Measurements from ENCODE around the gene MID2.

The MID2 gene

DNA sequence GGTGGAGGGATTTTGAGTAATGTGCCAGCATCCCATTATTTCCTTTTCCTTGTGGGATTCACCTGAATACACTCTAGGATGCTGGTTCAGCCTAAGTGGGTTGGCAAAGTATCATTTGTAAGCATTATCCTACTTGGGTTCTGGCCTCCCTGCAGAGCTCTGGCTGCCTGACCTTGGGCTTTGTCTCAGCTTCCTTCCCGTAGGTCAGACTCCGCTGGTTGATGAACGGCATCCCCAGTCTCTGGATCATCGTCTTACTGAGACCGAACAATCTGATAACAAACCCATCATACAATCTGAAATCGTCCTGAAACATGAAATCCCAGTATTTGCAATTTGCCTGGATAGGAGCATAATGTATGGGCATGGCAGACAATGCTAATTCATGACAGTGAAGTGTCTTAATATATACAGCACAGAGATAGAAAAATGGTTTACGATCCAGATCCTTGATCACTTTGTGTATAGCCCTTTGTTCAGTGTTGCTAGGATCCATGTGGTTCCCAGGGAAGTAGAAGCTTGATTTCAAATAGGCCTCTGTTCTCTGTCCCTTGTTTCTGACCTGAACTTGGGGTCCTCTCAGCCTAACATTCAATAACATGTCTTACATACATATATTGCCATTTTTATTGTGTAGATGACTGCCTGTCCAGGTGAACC is 5.5 kb downstream of the MID2 start:
- WGBS, 2 donors (ENCODE audit: extremely low coverage in 2 of 2, insufficient read length in 2 of 2, insufficient replicate concordance in 1 of 2): no CpG with 5 or more reads among the region's 7 CpGs

DNA sequence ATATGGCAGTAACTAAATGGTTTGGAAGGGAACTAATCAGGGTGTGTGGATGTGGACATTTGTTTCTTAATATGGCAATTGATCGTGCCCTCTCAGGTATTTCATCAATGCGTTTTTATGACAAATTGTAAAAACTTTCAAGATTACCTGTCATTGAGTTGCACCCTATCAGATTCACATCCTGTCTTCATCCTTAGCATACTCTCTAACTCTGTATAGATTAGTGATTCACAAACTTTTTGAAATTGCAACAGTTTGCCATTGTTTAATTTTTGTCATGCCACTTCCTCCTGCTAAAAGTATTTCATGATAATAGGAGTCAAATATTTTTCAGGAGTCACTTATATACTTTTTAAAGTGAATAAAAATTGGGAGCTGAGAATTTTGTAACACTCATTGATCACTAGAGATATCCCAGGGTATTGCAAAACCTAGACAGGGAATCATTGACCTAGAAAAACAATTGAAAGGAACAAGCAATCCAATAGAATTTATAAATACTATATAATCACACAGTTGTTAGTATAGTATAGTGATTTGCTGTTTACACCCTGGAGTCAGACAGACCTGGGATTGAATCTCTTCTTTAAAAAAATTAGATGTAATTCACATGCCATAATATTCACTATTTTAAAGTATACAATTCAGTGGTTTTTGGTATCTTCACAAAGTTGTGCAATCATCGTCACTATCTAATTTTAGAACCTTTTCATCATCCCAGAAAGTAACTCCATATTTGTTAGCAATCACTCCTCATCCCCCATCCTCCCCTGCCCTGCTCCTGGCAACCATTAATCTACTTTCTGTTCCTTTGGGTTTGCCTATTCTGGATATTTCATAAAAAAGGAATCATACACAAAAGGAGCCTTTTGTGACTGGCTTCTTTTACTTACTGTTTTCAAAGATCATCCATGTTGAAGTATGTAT is 8.9 kb downstream of the MID2 start:
- H2BK120ac ChIP-seq (ENCODE audit: low read depth, low read length): no peak overlapping the region
- no peak for DNase-seq (ENCODE audit: low spot score)
- H3K27ac ChIP-seq (replicated peaks; ENCODE audit: low read length): no peak overlapping the region
- no peak overlapping the region for H4K8ac ChIP-seq (ENCODE audit: low read depth, low read length)
- no peak overlapping the region for H3K4ac ChIP-seq (ENCODE audit: low read length)
- H3K4me1 ChIP-seq (ENCODE audit: control insufficient read depth in 2 of 2, insufficient read depth in 1 of 2, low read depth in 1 of 2, low read length in 2 of 2): no peaks in the 10 kb centered on the region
- no peak overlapping the region for H2BK5ac ChIP-seq (ENCODE audit: low read length)
- no peak overlapping the region for H2AK5ac ChIP-seq (ENCODE audit: low read depth, low read length)
- no peaks in the 10 kb centered on the region for H3K36me3 ChIP-seq (replicated peaks in 1 of 2; ENCODE audit: control insufficient read depth in 2 of 2, insufficient read depth in 2 of 2, low read length in 2 of 2)
- peaks cover 0 to 8% (median 0%) of the 10 kb centered on the region in 3 experiments for H3K27me3 ChIP-seq (ENCODE audit: control insufficient read depth in 3 of 3, insufficient read depth in 3 of 3, low read depth in 1 of 3, low read length in 3 of 3)
- H3K9me3 ChIP-seq (replicated peaks in 1 of 2; ENCODE audit: control insufficient read depth in 2 of 2, insufficient read depth in 1 of 2, low read depth in 1 of 2, low read length in 2 of 2): no peaks in the 10 kb centered on the region
- no peak overlapping the region for H3K23ac ChIP-seq (ENCODE audit: low read depth, low read length, poor library complexity)
- H3K14ac ChIP-seq (ENCODE audit: low read length): no peak overlapping the region
- H4K91ac ChIP-seq (ENCODE audit: low read depth, low read length, poor library complexity): no peak overlapping the region
- H3K79me1 ChIP-seq (ENCODE audit: low read depth, low read length): no peaks in the 10 kb centered on the region
- H3K4me2 ChIP-seq (ENCODE audit: insufficient read depth, low read length, poor library complexity, severe bottlenecking): no peak overlapping the region
- H3K18ac ChIP-seq (ENCODE audit: low read length): no peak overlapping the region
- no peak overlapping the region for H2BK12ac ChIP-seq (ENCODE audit: low read length)
- no peak overlapping the region for H3K9ac ChIP-seq (ENCODE audit: low read depth, low read length, poor library complexity)
- H2BK15ac ChIP-seq (ENCODE audit: low read length): no peak overlapping the region
- H3K4me3 ChIP-seq (ENCODE audit: low read length in 2 of 2): no peak overlapping the region
- no CpG with 5 or more reads among the region's 3 CpGs for WGBS, 2 donors (ENCODE audit: extremely low coverage in 2 of 2, insufficient read length in 2 of 2, insufficient replicate concordance in 1 of 2)
- no peak overlapping the region for H2AFZ ChIP-seq (ENCODE audit: low read length)

More for the DNA sequence above, 5.5 kb downstream of the MID2 start:
- Histone ChIP-seq H3K9ac (ENCODE audit: low read depth, low read length, poor library complexity) (no peak overlapping the region), H3K27ac (replicated peaks; ENCODE audit: low read length) (no peak overlapping the region), H3K4ac (ENCODE audit: low read length) (no peak overlapping the region), H2AFZ (ENCODE audit: low read length) (no peak overlapping the region), H3K4me2 (ENCODE audit: insufficient read depth, low read length, poor library complexity, severe bottlenecking) (no peak overlapping the region), H2BK5ac (ENCODE audit: low read length) (no peak overlapping the region), H4K8ac (ENCODE audit: low read depth, low read length) (no peak overlapping the region), H2BK15ac (ENCODE audit: low read length) (no peak overlapping the region), H3K14ac (ENCODE audit: low read length) (no peak overlapping the region), H2BK12ac (ENCODE audit: low read length) (no peak overlapping the region), H3K4me3 (ENCODE audit: low read length in 2 of 2) (no peak overlapping the region), H4K91ac (ENCODE audit: low read depth, low read length, poor library complexity) (no peak overlapping the region), H3K18ac (ENCODE audit: low read length) (no peak overlapping the region), H3K27me3 (ENCODE audit: control insufficient read depth in 3 of 3, insufficient read depth in 3 of 3, low read depth in 1 of 3, low read length in 3 of 3) (peaks cover 0 to 27% (median 0%) of the 10 kb centered on the region in 3 experiments), H2AK5ac (ENCODE audit: low read depth, low read length) (no peak overlapping the region), H3K23ac (ENCODE audit: low read depth, low read length, poor library complexity) (no peak overlapping the region), H3K36me3 (replicated peaks in 1 of 2; ENCODE audit: control insufficient read depth in 2 of 2, insufficient read depth in 2 of 2, low read length in 2 of 2) (no peaks in the 10 kb centered on the region), H3K79me1 (ENCODE audit: low read depth, low read length) (no peaks in the 10 kb centered on the region), H3K4me1 (ENCODE audit: control insufficient read depth in 2 of 2, insufficient read depth in 1 of 2, low read depth in 1 of 2, low read length in 2 of 2) (no peaks in the 10 kb centered on the region), H3K9me3 (replicated peaks in 1 of 2; ENCODE audit: control insufficient read depth in 2 of 2, insufficient read depth in 1 of 2, low read depth in 1 of 2, low read length in 2 of 2) (no peaks in the 10 kb centered on the region), H2BK120ac (ENCODE audit: low read depth, low read length) (no peak overlapping the region)
- no peak for DNase-seq (ENCODE audit: low spot score)

DNA sequence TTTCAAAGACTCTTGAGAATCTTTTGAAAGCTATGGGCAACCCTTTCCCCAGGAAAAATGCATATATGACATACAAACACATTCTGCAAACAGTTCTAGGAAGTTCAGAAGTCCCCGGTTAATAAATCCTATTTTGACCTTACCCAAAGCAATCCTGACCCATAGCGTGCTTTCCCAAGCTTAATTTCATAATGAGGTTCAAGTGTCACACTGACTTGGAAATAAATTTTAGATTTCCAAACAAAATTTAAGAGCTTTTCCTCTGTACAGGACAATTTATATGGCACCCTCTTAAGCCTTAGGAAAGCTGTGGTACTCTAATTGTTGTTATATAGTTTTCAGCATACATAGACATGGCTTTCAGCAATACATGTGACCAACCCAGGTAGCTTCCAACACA is 11.3 kb downstream of the MID2 start:
- no peaks in the 10 kb centered on the region for H3K4me1 ChIP-seq (ENCODE audit: control insufficient read depth in 2 of 2, insufficient read depth in 1 of 2, low read depth in 1 of 2, low read length in 2 of 2)

DNA sequence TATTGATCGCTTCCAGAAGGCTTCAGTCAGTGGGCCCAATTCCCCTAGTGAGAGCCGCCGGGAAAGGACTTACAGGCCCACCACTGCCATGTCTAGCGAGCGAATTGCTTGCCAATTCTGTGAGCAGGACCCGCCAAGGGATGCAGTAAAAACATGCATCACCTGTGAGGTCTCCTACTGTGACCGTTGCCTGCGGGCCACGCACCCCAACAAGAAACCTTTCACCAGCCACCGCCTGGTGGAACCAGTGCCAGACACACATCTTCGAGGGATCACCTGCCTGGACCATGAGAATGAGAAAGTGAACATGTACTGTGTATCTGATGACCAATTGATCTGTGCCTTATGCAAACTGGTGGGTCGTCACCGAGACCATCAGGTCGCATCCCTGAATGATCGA is 15.3 kb downstream of the MID2 start:
- no peak overlapping the region for H3K18ac ChIP-seq (ENCODE audit: low read length)
- DNase-seq (ENCODE audit: low spot score): no peak
- no peak overlapping the region for H2BK5ac ChIP-seq (ENCODE audit: low read length)
- no peak overlapping the region for H4K91ac ChIP-seq (ENCODE audit: low read depth, low read length, poor library complexity)
- no peaks in the 10 kb centered on the region for H3K79me1 ChIP-seq (ENCODE audit: low read depth, low read length)
- H3K36me3 ChIP-seq (replicated peaks in 1 of 2; ENCODE audit: control insufficient read depth in 2 of 2, insufficient read depth in 2 of 2, low read length in 2 of 2): no peaks in the 10 kb centered on the region
- no peak overlapping the region for H2BK15ac ChIP-seq (ENCODE audit: low read length)
- no peak overlapping the region for H3K27ac ChIP-seq (replicated peaks; ENCODE audit: low read length)
- no peaks in the 10 kb centered on the region for H3K4me1 ChIP-seq (ENCODE audit: control insufficient read depth in 2 of 2, insufficient read depth in 1 of 2, low read depth in 1 of 2, low read length in 2 of 2)
- H3K4ac ChIP-seq (ENCODE audit: low read length): no peak overlapping the region
- no peak overlapping the region for H3K23ac ChIP-seq (ENCODE audit: low read depth, low read length, poor library complexity)
- no peak overlapping the region for H3K4me2 ChIP-seq (ENCODE audit: insufficient read depth, low read length, poor library complexity, severe bottlenecking)
- H2AFZ ChIP-seq (ENCODE audit: low read length): no peak overlapping the region
- no peak overlapping the region for H3K14ac ChIP-seq (ENCODE audit: low read length)
- WGBS, 2 donors (ENCODE audit: extremely low coverage in 2 of 2, insufficient read length in 2 of 2, insufficient replicate concordance in 1 of 2): no CpG with 5 or more reads among the region's 15 CpGs
- no peak overlapping the region for H3K4me3 ChIP-seq (ENCODE audit: low read length in 2 of 2)
- H2BK12ac ChIP-seq (ENCODE audit: low read length): no peak overlapping the region
- no peak overlapping the region for H3K9ac ChIP-seq (ENCODE audit: low read depth, low read length, poor library complexity)
- H3K27me3 ChIP-seq (ENCODE audit: control insufficient read depth in 3 of 3, insufficient read depth in 3 of 3, low read depth in 1 of 3, low read length in 3 of 3): peaks cover 0 to 19% (median 0%) of the 10 kb centered on the region in 3 experiments
- H2AK5ac ChIP-seq (ENCODE audit: low read depth, low read length): no peak overlapping the region
- no peak overlapping the region for H2BK120ac ChIP-seq (ENCODE audit: low read depth, low read length)
- H4K8ac ChIP-seq (ENCODE audit: low read depth, low read length): no peak overlapping the region
- H3K9me3 ChIP-seq (replicated peaks in 1 of 2; ENCODE audit: control insufficient read depth in 2 of 2, insufficient read depth in 1 of 2, low read depth in 1 of 2, low read length in 2 of 2): no peaks in the 10 kb centered on the region

More for the DNA sequence above, 11.3 kb downstream of the MID2 start:
- no peak overlapping the region for H2BK15ac ChIP-seq (ENCODE audit: low read length)
- H3K14ac ChIP-seq (ENCODE audit: low read length): no peak overlapping the region
- H3K4me2 ChIP-seq (ENCODE audit: insufficient read depth, low read length, poor library complexity, severe bottlenecking): no peak overlapping the region
- no peak overlapping the region for H2BK12ac ChIP-seq (ENCODE audit: low read length)
- no peak overlapping the region for H3K27ac ChIP-seq (replicated peaks; ENCODE audit: low read length)
- H3K23ac ChIP-seq (ENCODE audit: low read depth, low read length, poor library complexity): no peak overlapping the region
- H3K9ac ChIP-seq (ENCODE audit: low read depth, low read length, poor library complexity): no peak overlapping the region
- H2AK5ac ChIP-seq (ENCODE audit: low read depth, low read length): no peak overlapping the region
- no peaks in the 10 kb centered on the region for H3K79me1 ChIP-seq (ENCODE audit: low read depth, low read length)
- no peak for DNase-seq (ENCODE audit: low spot score)
- H3K9me3 ChIP-seq (replicated peaks in 1 of 2; ENCODE audit: control insufficient read depth in 2 of 2, insufficient read depth in 1 of 2, low read depth in 1 of 2, low read length in 2 of 2): no peaks in the 10 kb centered on the region
- no peak overlapping the region for H3K4ac ChIP-seq (ENCODE audit: low read length)
- no CpG with 5 or more reads among the region's 2 CpGs for WGBS, 2 donors (ENCODE audit: extremely low coverage in 2 of 2, insufficient read length in 2 of 2, insufficient replicate concordance in 1 of 2)
- no peak overlapping the region for H4K8ac ChIP-seq (ENCODE audit: low read depth, low read length)
- H2BK5ac ChIP-seq (ENCODE audit: low read length): no peak overlapping the region
- H3K36me3 ChIP-seq (replicated peaks in 1 of 2; ENCODE audit: control insufficient read depth in 2 of 2, insufficient read depth in 2 of 2, low read length in 2 of 2): no peaks in the 10 kb centered on the region
- H3K18ac ChIP-seq (ENCODE audit: low read length): no peak overlapping the region
- no peak overlapping the region for H4K91ac ChIP-seq (ENCODE audit: low read depth, low read length, poor library complexity)
- no peak overlapping the region for H2BK120ac ChIP-seq (ENCODE audit: low read depth, low read length)
- H3K4me3 ChIP-seq (ENCODE audit: low read length in 2 of 2): no peak overlapping the region
- H2AFZ ChIP-seq (ENCODE audit: low read length): no peak overlapping the region
- H3K27me3 ChIP-seq (ENCODE audit: control insufficient read depth in 3 of 3, insufficient read depth in 3 of 3, low read depth in 1 of 3, low read length in 3 of 3): peaks cover 0 to 21% (median 0%) of the 10 kb centered on the region in 3 experiments
